Glutamatergic neuron (in vitro differentiated cells): ENCODE data around the gene DVL1. TPM values are rescaled to one million over a fixed set of nuclear protein-coding genes. Genes with fewer than 3 reads are reported as not detected.

ENCODE experiments used
- DNase-seq: peaks from one replicate; pipeline ENCODE4 v3.0.0; 2022
- H3K27ac Mint-ChIP-seq: one replicate; pipeline ENCODE4 v1.8.0; 2020; ENCODE audit warnings: mild to moderate bottlenecking, mixed read lengths, inconsistent platforms; ENCODE audit not compliant: unreplicated experiment
- H3K27me3 Mint-ChIP-seq: one replicate; pipeline ENCODE4 v1.8.0; 2020; ENCODE audit warnings: mild to moderate bottlenecking, moderate library complexity, mixed read lengths, inconsistent platforms; ENCODE audit not compliant: unreplicated experiment
- H3K36me3 Mint-ChIP-seq: one replicate; pipeline ENCODE4 v1.8.0; 2020; ENCODE audit warnings: mild to moderate bottlenecking, mixed read lengths, inconsistent platforms; ENCODE audit not compliant: unreplicated experiment
- H3K4me1 Mint-ChIP-seq: one replicate; pipeline ENCODE4 v1.8.0; 2020; ENCODE audit warnings: mild to moderate bottlenecking, low read depth, mixed read lengths, inconsistent platforms; ENCODE audit not compliant: unreplicated experiment
- H3K4me3 Mint-ChIP-seq: one replicate; pipeline ENCODE4 v1.8.0; 2020; ENCODE audit warnings: mild to moderate bottlenecking, mixed read lengths, inconsistent platforms; ENCODE audit not compliant: unreplicated experiment
- H3K9me3 Mint-ChIP-seq: one replicate; pipeline ENCODE4 v1.8.0; 2020; ENCODE audit warnings: mild to moderate bottlenecking, moderate library complexity, mixed read lengths, inconsistent platforms; ENCODE audit not compliant: unreplicated experiment
- total RNA-seq: library from RNA; stranded (reverse); fragmentation: NEBNext Ultra II Directional; extraction: Animal tissue kit (Norgen Biotek cat#: 25700); gene quantifications from one replicate; pipeline ENCODE4 v1.2.1, GENCODE V29; 2021; ENCODE audit not compliant: unreplicated experiment
- TF ChIP-seq, protein P1 (sequence below): fragments of 200-600 bp; sonication (generic); IDR thresholded peaks from one replicate; pipeline ENCODE4 v1.5.0; 2021; ENCODE audit not compliant: partially characterized antibody, unreplicated experiment

Gene DVL1
- total RNA-seq, 1 donor from 2014 or later: 124 TPM

DNA sequence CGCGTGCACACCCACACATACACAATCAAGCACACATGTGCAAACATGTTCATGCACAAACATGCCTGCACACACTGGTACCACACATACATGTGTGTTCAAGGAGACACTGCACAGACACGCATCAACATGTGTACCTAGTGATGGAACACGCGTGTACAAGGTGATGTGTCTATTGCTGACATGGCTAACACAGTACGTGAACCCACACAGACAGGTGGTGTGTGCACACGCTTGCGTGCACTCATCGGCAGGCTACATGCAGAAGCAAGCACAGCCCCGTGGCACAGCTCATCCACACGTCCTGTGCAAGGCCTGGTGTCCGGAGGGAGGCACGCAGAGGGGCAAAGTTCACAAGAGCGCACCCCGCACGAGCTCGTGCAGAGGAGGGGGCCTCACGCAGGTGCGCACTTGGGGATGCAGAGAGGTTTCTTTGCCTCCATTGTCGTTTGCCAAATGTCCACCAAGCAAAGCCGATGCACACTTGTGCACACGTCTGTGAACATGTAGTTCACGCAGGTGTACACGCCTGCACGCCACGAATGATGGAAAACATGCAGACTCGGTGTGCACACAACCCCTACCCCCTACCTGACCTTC, 42.5 kb downstream of the DVL1 start:
- no peak for DNase-seq
- H3K27me3 Mint-ChIP-seq: peaks cover 26% of the 10 kb centered on the region
- no peaks in the 10 kb centered on the region for H3K4me1 Mint-ChIP-seq
- H3K4me3 Mint-ChIP-seq: peak overlapping the region; percentile 97
- H3K27ac Mint-ChIP-seq: peak overlapping the region; percentile 99
- H3K36me3 Mint-ChIP-seq: no peaks in the 10 kb centered on the region
- H3K9me3 Mint-ChIP-seq: peaks cover 13% of the 10 kb centered on the region
- TF ChIP-seq, protein P1, sequence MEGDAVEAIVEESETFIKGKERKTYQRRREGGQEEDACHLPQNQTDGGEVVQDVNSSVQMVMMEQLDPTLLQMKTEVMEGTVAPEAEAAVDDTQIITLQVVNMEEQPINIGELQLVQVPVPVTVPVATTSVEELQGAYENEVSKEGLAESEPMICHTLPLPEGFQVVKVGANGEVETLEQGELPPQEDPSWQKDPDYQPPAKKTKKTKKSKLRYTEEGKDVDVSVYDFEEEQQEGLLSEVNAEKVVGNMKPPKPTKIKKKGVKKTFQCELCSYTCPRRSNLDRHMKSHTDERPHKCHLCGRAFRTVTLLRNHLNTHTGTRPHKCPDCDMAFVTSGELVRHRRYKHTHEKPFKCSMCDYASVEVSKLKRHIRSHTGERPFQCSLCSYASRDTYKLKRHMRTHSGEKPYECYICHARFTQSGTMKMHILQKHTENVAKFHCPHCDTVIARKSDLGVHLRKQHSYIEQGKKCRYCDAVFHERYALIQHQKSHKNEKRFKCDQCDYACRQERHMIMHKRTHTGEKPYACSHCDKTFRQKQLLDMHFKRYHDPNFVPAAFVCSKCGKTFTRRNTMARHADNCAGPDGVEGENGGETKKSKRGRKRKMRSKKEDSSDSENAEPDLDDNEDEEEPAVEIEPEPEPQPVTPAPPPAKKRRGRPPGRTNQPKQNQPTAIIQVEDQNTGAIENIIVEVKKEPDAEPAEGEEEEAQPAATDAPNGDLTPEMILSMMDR: no peak

DNA sequence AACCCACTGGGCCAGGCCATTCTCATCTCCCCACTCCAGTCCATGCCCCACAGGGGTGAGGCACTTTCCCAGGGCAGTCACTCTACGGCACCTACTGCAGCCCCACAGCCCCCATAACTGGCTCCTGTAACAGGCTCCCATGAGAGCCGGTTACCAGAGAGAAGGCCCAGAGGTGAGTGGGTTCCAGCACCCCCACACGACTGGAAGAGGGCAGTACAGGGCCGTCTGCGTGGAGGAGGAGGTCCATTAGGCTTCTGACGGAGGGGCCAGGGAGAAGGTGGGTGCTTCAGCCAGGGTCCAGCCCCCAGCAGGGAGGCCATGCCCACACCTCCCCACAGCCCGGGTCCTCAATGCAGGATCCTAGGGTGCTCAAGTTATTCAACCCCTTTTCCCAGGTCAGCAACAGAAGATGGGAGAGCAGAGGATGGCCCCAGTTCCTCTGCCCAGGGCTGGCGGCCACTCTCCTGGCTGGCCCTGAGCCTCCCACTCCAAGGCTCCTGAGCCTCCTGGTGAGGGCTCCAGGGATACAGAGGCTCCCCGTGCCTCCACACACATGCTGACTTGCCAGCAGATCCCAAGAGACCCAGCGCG, 43.1 kb downstream of the DVL1 start:
- DNase-seq: peak; percentile 51
- H3K9me3 Mint-ChIP-seq: peaks cover 15% of the 10 kb centered on the region
- peak overlapping the region; percentile 99 for H3K27ac Mint-ChIP-seq
- peak overlapping the region; percentile 97 for H3K4me3 Mint-ChIP-seq
- no peaks in the 10 kb centered on the region for H3K36me3 Mint-ChIP-seq
- TF ChIP-seq, protein P1: no peak
- peaks cover 30% of the 10 kb centered on the region for H3K27me3 Mint-ChIP-seq
- no peaks in the 10 kb centered on the region for H3K4me1 Mint-ChIP-seq

DNA sequence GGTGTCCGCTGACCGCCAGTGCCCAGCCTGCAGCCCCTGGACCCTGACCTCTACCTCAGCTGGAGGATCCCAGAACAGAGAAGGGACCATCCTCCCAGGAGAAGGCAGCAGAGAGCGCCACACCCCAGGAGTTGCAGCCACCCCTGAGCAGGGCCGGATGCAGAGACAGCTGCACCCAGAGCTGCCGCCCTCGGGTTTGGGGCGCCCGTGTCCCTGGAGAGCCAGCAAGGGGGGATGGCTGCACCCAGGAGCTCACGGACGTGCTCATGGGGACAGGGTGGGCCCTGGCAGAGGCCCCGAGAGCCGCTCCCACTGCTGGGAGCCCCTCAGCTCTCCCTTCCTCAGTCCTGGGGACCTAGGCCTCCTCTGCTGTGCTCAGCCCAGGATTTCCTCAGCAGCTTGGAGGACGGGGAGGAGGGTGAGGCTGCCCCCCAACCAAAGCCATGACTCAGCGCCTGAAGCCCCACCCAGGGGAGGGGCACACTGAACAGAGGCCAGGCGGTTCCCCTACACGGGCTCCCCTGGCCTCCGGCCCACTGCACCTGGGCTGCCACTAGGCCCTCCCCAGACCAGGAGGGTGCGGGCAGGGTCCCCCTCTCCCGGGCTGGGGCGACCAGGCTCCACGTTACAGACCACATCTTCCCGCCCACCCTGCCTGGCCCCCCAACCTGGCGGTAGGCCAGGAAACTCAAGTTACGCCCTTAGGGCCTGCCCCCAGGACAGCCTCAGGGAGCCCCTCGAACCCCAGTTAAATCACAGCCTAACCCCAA, 43.7 kb downstream of the DVL1 start:
- TF ChIP-seq, protein P1: no peak
- DNase-seq: peak; percentile 78
- H3K27me3 Mint-ChIP-seq: peaks cover 27% of the 10 kb centered on the region
- H3K36me3 Mint-ChIP-seq: no peaks in the 10 kb centered on the region
- no peaks in the 10 kb centered on the region for H3K4me1 Mint-ChIP-seq
- peak overlapping the region; percentile 97 for H3K4me3 Mint-ChIP-seq
- H3K27ac Mint-ChIP-seq: peak overlapping the region; percentile 99
- peaks cover 21% of the 10 kb centered on the region for H3K9me3 Mint-ChIP-seq

DNA sequence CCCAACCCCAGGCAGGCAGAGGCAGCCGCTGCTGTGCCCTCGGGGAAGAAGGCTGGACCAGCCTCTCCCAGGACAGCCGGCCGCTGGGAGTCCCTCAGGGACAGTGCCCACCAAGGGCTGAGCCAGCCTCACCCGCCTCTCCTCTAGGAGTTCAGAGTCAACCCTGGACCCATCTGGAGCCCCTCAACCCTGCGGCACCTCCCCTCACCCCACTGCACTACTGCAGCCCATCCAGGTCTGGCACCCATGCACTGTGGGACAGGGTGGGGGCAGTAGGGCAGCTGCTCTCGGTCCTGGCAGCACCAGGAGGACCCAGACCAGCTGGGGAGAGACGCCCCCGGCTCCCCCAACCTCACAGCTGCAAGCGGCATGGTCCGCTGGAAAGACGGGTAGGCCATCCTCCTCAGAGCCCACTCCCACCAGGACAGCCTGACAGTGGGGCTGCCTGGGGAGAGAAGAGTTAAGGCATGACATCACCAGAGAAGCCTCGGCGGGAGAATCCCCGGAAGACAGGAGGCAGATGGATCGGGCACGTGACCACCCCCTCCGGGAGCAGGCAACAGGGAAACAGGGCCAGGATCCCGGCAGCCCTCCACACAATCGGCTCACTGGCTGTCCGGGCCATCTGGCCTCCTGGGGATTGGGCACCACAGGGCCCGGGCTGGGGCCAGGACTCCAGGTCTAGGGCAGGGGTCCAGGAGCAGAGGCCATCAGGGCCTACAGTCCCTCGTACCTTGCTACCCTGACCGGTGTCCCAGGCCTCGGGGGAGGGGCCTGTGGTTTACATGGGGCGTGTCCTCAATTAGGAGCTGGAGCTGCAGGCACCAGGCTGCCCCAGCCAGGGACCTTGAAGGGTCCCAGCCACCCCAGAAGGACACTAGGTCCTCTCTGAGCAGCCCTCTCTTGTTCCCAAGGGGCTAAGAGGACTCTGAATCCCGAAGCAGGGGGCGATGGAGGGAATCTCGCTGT, 44.6 kb downstream of the DVL1 start:
- H3K4me3 Mint-ChIP-seq: peak overlapping the region; percentile 88
- DNase-seq: peak; percentile 94
- peaks cover 31% of the 10 kb centered on the region for H3K27me3 Mint-ChIP-seq
- peak overlapping the region; percentile 99 for H3K27ac Mint-ChIP-seq
- peaks cover 6% of the 10 kb centered on the region for H3K4me1 Mint-ChIP-seq
- H3K9me3 Mint-ChIP-seq: peaks cover 24% of the 10 kb centered on the region
- H3K36me3 Mint-ChIP-seq: no peaks in the 10 kb centered on the region
- TF ChIP-seq, protein P1: no peak
